BLaER1 treated with 17β-estradiol and CSF1 and Interleukin-3, amounts not matched to agents 10 nM and 100 nM (cell line): Measurements from ENCODE around the gene HLCS.

ENCODE experiments used
- H3K27ac ChIP-seq, 11 experiments: shearing (Covaris generic); formaldehyde crosslinking; 2 replicates each; pipeline ENCODE4 v1.8.1; 2022
- H3K27me3 ChIP-seq, 11 experiments: shearing (Covaris generic); formaldehyde crosslinking; 2 replicates each; pipeline ENCODE4 v1.8.1; 2022
- H3K36me3 ChIP-seq, 11 experiments: shearing (Covaris generic); formaldehyde crosslinking; 2 replicates each; pipeline ENCODE4 v1.8.1; 2022
- H3K4me1 ChIP-seq, 10 experiments: shearing (Covaris generic); formaldehyde crosslinking; 2 replicates each; pipeline ENCODE4 v1.8.1; 2022
- H3K4me2 ChIP-seq, 11 experiments: shearing (Covaris generic); formaldehyde crosslinking; 2 replicates each; pipeline ENCODE4 v1.8.1; 2022
- H3K4me3 ChIP-seq, 10 experiments: shearing (Covaris generic); formaldehyde crosslinking; 2 replicates each; pipeline ENCODE4 v1.8.1; 2022
- H3K9ac ChIP-seq, 11 experiments: shearing (Covaris generic); formaldehyde crosslinking; 2 replicates each; pipeline ENCODE4 v1.8.1; 2022
- H3K9me3 ChIP-seq, 11 experiments: shearing (Covaris generic); formaldehyde crosslinking; replicated peaks in 1 of 11; 2 replicates each; pipeline ENCODE4 v1.8.1; 2022
- H4K20me1 ChIP-seq, 11 experiments: shearing (Covaris generic); formaldehyde crosslinking; 2 replicates each; pipeline ENCODE4 v1.8.1; 2022
- Cebpa-rat ChIP-seq, 11 experiments: shearing (Covaris generic); IDR thresholded peaks; 2 replicates each; pipeline ENCODE4 v1.8.1; 2022

The HLCS gene

GRCh38 chr21:36763305-36763704 is 203.2 kb downstream of the HLCS start:
- Histone ChIP-seq H3K27me3 (no peaks in the 10 kb centered on the region), H3K4me3 (no peak overlapping the region), H3K9ac (no peak overlapping the region), H3K4me2 (no peak overlapping the region), H3K27ac (no peak overlapping the region), H3K36me3 (peaks cover 0 to 26% (median 0%) of the 10 kb centered on the region in 11 experiments; a peak in 5 of 22 replicates), H3K9me3 (no peaks in the 10 kb centered on the region; a peak in 1 of 22 replicates), H3K4me1 (peaks cover 0 to 13% (median 11%) of the 10 kb centered on the region in 10 experiments; a peak in 12 of 20 replicates), H4K20me1 (no peaks in the 10 kb centered on the region)
- no peak for TF ChIP-seq Cebpa-rat (IDR thresholded peaks at IDR 0.05)

DNA sequence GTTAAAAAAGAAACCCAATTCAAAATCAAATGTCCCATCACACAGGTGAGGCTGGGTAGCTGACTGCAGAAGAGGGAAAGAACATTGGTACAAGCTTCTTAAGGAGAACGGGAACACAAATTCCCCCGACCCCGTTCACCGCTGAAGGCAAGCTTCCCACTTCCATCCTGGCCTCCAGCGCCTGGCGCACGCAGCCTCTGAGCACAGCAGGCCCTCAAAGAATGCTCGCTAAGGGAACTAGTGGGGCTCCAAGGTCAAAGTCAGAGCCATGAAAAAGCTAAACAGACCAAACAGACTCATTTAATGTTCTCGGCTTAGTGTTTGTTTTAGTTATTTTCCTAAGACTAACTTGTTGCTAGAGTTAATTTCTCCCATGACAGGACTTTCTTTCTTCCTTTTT is 203.8 kb downstream of the HLCS start:
- no peak for TF ChIP-seq Cebpa-rat (IDR thresholded peaks at IDR 0.05)
- Histone ChIP-seq H3K27me3 (no peaks in the 10 kb centered on the region), H3K4me2 (no peak overlapping the region), H3K4me3 (no peak overlapping the region), H3K36me3 (peaks cover 0 to 28% (median 0%) of the 10 kb centered on the region in 11 experiments; a peak in 5 of 22 replicates), H3K9ac (no peak overlapping the region), H4K20me1 (no peaks in the 10 kb centered on the region), H3K4me1 (peaks cover 0 to 13% (median 11%) of the 10 kb centered on the region in 10 experiments; a peak in 12 of 20 replicates), H3K9me3 (no peaks in the 10 kb centered on the region; a peak in 1 of 22 replicates), H3K27ac (no peak overlapping the region)

DNA sequence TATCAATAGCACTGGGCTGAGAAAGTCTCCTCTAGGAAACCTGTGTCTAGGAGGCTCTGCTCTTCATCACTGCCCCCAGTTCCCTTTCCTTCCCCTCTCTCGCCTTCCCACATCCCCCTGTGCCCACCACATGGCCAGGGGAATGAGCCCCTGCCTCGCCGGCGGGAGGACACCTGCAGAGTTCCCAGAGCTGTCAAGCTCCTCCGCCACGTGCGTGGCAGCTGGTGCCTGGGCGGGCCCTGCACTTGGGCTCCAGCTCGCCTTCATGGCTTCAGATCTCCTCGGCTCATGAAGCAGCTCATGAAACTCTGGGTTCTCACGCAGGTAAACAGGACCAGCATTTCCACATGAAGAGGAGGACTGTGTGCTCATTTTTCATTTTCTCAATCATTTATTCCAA is 204.8 kb downstream of the HLCS start:
- H3K4me2 ChIP-seq, result peak overlapping the region in 7 of 11 experiments; percentile 9 to 57 (median 34); a peak in 12 of 22 replicates
- no peak overlapping the region for H3K9ac ChIP-seq
- peaks cover 0 to 13% (median 11%) of the 10 kb centered on the region in 10 experiments; a peak in 12 of 20 replicates for H3K4me1 ChIP-seq
- H3K36me3 ChIP-seq, result peaks cover 0 to 28% (median 0%) of the 10 kb centered on the region in 11 experiments; a peak in 5 of 22 replicates
- H4K20me1 ChIP-seq, result no peaks in the 10 kb centered on the region
- TF ChIP-seq Cebpa-rat (IDR thresholded peaks at IDR 0.05), result no peak
- no peaks in the 10 kb centered on the region for H3K9me3 ChIP-seq
- no peak overlapping the region for H3K27ac ChIP-seq
- no peaks in the 10 kb centered on the region for H3K27me3 ChIP-seq
- no peak overlapping the region for H3K4me3 ChIP-seq

DNA sequence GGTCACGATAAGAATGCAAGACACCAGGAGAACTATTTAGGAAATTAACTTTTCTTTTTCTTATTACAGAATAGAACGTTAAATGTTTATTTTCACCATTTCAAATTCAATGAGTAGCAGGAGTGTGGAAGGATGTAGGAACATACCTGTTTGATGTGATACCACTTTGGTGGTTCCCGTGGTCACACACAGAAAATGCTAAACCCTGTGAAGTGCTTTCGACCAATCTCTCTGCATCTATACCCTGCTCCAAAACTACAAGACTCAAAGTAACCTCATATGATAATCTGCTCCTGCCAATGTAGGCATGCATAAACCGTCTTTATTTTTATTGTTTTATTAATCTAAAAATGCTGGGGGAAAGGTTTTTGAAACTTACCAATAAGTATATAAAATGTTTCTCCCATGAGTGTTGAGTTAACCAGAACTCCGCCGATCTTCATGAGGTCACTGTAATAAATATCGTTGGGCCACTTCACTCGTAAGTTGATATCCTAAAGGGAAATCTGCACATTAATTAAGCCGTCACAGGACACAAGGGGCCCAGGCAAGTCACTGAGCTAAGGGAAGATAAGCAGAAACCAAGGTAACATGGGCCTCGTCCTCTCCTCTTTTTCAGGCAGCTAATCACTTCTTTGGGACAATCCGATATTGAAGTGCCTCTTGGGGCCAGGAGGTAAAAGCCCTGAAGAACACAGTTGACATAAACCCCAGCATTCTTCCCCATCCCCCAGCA is 207.0 kb downstream of the HLCS start:
- no peak overlapping the region for H3K4me3 ChIP-seq
- H3K9ac ChIP-seq, result no peak overlapping the region
- TF ChIP-seq Cebpa-rat (IDR thresholded peaks at IDR 0.05), result no peak
- H4K20me1 ChIP-seq, result no peaks in the 10 kb centered on the region
- H3K4me1 ChIP-seq, result peaks cover 0 to 13% (median 11%) of the 10 kb centered on the region in 10 experiments; a peak in 12 of 20 replicates
- H3K4me2 ChIP-seq, result no peak overlapping the region
- H3K36me3 ChIP-seq, result peaks cover 0 to 36% (median 0%) of the 10 kb centered on the region in 11 experiments; a peak in 8 of 22 replicates
- no peaks in the 10 kb centered on the region for H3K9me3 ChIP-seq
- H3K27ac ChIP-seq, result no peak overlapping the region
- H3K27me3 ChIP-seq, result no peaks in the 10 kb centered on the region

DNA sequence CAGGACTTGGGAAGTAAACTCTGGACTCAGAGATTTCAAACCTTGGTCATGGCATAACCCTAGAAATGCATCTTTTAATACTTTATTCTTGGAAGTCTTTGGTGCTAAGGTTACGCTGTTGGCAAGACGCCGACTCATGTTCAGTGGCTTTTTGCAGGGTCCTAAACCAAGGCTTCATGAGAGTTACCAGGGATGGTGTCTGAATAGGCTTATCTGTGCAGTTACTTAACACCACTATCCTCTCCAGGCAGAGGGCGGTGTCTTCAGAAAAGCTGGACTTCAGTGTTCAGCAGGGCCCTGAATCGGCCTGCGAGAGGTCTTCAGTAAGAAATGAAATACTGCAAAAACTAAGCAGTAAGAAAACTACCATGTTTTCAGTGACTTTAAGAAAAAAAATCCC is 209.3 kb downstream of the HLCS start:
- no peak overlapping the region for H3K9ac ChIP-seq
- TF ChIP-seq Cebpa-rat (IDR thresholded peaks at IDR 0.05), result no peak

DNA sequence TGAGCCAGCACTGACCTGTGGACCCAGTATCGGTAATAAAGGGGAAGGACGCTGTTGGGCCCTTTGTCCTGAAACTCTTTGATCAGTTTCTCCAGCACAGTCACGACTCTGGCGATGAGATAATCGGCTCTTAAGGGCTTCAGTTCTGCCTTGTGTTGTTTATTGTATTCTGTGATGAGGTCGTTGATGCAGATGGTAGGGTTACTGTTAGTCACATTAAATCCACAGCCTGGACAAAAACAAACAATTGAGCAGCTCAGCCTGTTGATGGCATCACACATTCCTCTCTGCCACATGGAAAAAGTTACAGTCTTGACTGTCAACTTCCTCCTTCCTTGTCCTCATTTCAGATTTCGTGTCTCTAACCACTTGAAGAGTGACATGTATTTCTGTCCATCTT is 209.9 kb downstream of the HLCS start:
- Histone ChIP-seq H3K9me3 (no peaks in the 10 kb centered on the region), H3K4me2 (no peak overlapping the region), H3K4me1 (peaks cover 2 to 15% (median 12%) of the 10 kb centered on the region in 10 experiments), H3K27me3 (no peaks in the 10 kb centered on the region), H3K27ac (no peak overlapping the region), H3K36me3 (peaks cover 0 to 54% (median 0%) of the 10 kb centered on the region in 11 experiments; a peak in 10 of 22 replicates), H3K4me3 (no peak overlapping the region), H3K9ac (no peak overlapping the region), H4K20me1 (no peaks in the 10 kb centered on the region)
- TF ChIP-seq Cebpa-rat (IDR thresholded peaks at IDR 0.05), result no peak

More for the DNA sequence above, 209.3 kb downstream of the HLCS start:
- Histone ChIP-seq H4K20me1 (no peaks in the 10 kb centered on the region), H3K36me3 (peaks cover 0 to 54% (median 0%) of the 10 kb centered on the region in 11 experiments; a peak in 10 of 22 replicates), H3K27ac (no peak overlapping the region), H3K4me1 (peaks cover 0 to 13% (median 11%) of the 10 kb centered on the region in 10 experiments; a peak in 12 of 20 replicates), H3K4me3 (no peak overlapping the region), H3K27me3 (no peaks in the 10 kb centered on the region), H3K9me3 (no peaks in the 10 kb centered on the region), H3K4me2 (no peak overlapping the region)

GRCh38 chr21:36754241-36754898 is 212.1 kb downstream of the HLCS start:
- Histone ChIP-seq H3K9ac (no peak overlapping the region), H3K4me2 (no peak overlapping the region), H3K27me3 (no peaks in the 10 kb centered on the region), H3K36me3 (peaks cover 0 to 47% (median 0%) of the 10 kb centered on the region in 11 experiments; a peak in 10 of 22 replicates), H3K4me1 (peaks cover 7 to 11% (median 9%) of the 10 kb centered on the region in 10 experiments), H3K4me3 (no peak overlapping the region), H3K27ac (no peak overlapping the region), H3K9me3 (no peaks in the 10 kb centered on the region), H4K20me1 (no peaks in the 10 kb centered on the region)
- no peak for TF ChIP-seq Cebpa-rat (IDR thresholded peaks at IDR 0.05)

DNA sequence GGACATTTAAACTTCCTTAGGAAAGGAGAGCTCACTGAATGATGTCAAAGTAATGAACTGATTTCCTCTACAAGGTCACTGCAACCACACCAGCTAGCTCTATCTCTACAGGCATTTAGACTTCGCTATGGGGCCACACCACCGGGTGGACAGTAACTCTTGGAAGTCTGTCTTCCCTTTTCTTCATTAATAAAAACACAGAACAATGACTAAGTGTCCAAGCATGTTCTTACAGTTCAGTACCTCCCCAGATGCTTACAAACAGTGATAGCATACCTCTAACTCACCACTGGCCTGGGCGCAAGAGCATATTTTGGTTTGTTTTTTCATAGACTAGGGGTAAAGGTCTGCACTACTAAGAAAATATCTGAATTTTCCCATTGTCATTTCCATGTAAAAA is 212.9 kb downstream of the HLCS start:
- no peak for TF ChIP-seq Cebpa-rat (IDR thresholded peaks at IDR 0.05)
- peaks cover 0 to under 1% (median 0%) of the 10 kb centered on the region in 11 experiments; a peak in 3 of 22 replicates for H3K27me3 ChIP-seq

DNA sequence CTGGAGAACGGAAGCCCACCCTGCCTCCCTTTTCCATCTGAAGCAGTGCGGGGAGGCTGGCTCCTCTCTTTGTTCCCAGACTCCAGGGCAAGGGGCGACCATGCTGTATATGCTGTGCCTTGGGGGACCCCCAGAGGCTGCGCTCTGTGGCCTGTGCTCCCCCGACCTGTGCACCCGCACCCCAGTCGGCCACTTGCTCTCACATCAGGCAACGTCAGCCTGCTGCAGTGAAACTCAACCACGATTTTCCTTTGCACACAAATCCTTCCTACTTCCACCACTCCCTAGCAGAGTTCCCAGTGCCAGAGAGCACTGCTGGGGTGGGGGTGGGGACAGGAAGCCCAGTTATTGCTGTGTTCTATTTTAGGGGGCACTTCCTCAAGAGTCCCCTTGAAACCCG is 215.1 kb downstream of the HLCS start:
- Histone ChIP-seq H3K27ac (no peak overlapping the region), H3K9ac (no peak overlapping the region), H3K27me3 (peaks cover 9 to 22% (median 20%) of the 10 kb centered on the region in 11 experiments; a peak in 21 of 22 replicates), H3K4me3 (no peak overlapping the region), H3K4me2 (peak overlapping the region; percentile 50 to 87 (median 68)), H3K36me3 (peaks cover 0 to 34% (median 0%) of the 10 kb centered on the region in 11 experiments; a peak in 10 of 22 replicates), H4K20me1 (no peaks in the 10 kb centered on the region), H3K9me3 (peaks cover 0 to 10% (median 5%) of the 10 kb centered on the region in 11 experiments; a peak in 8 of 22 replicates), H3K4me1 (peaks cover 7 to 11% (median 9%) of the 10 kb centered on the region in 10 experiments)
- TF ChIP-seq Cebpa-rat (IDR thresholded peaks at IDR 0.05), result no peak

More for the DNA sequence above, 212.9 kb downstream of the HLCS start:
- no peak overlapping the region for H3K9ac ChIP-seq
- H3K4me3 ChIP-seq, result no peak overlapping the region
- H3K36me3 ChIP-seq, result peaks cover 0 to 38% (median 0%) of the 10 kb centered on the region in 11 experiments; a peak in 10 of 22 replicates
- H3K4me2 ChIP-seq, result no peak overlapping the region
- H3K27ac ChIP-seq, result no peak overlapping the region
- peaks cover 7 to 11% (median 9%) of the 10 kb centered on the region in 10 experiments for H3K4me1 ChIP-seq
- H4K20me1 ChIP-seq, result no peaks in the 10 kb centered on the region
- peaks cover 0 to under 1% (median 0%) of the 10 kb centered on the region in 11 experiments; a peak in 1 of 22 replicates for H3K9me3 ChIP-seq
